ENCODE measurements around the gene WDR64. TPM values are rescaled to one million over a fixed set of nuclear protein-coding genes. Genes with fewer than 3 reads are reported as not detected.

The WDR64 gene
- total and polyA plus RNA-seq, 2 of the 4 experiments (the other 2 are of a cell fraction): not detected

- ChIA-PET CTCF (interaction anchor here (1.1 kb wide), 1 partner anchor 171 kb away, joined by 3 read pairs; no protein-coding TSS in a partner anchor), POLR2A (ENCODE audit: unreplicated experiment) (no interaction called here)
- TF ChIP-seq BHLHE40 (IDR thresholded peaks at IDR 0.05; ENCODE audit: low read depth, low read length) (no peak), ELK1 (IDR thresholded peaks at IDR 0.05; ENCODE audit: borderline replicate concordance, low read depth, low read length) (no peak), RCOR1 (IDR thresholded peaks at IDR 0.05; ENCODE audit: insufficient replicate concordance, low read length) (no peak), CTCF (conservative IDR thresholded peaks at IDR 0.05; ENCODE audit: low read depth, low read length) (no peak), CEBPB (IDR thresholded peaks at IDR 0.05; ENCODE audit: low read depth, low read length) (no peak), FOS (IDR thresholded peaks at IDR 0.05; ENCODE audit: low read depth, low read length) (no peak), SMC3 (IDR thresholded peaks at IDR 0.05; ENCODE audit: low read depth, low read length) (no peak), POLR2A (IDR thresholded peaks at IDR 0.05; ENCODE audit: low read depth, low read length) (no peak), MAZ (IDR thresholded peaks at IDR 0.05; ENCODE audit: borderline replicate concordance, low read depth, low read length) (no peak), USF2 (IDR thresholded peaks at IDR 0.05; ENCODE audit: low read depth, low read length) (no peak), RFX5 (IDR thresholded peaks at IDR 0.05; ENCODE audit: low read depth, low read length) (no peak), MXI1 (IDR thresholded peaks at IDR 0.05; ENCODE audit: borderline replicate concordance, low read depth, low read length) (no peak), CHD1 (IDR thresholded peaks at IDR 0.05; ENCODE audit: low read depth, low read length) (no peak), MAFK (IDR thresholded peaks at IDR 0.05; ENCODE audit: low read depth, low read length) (no peak), RAD21 (IDR thresholded peaks at IDR 0.05; ENCODE audit: low read length) (no peak), NFE2L2 (IDR thresholded peaks at IDR 0.05; ENCODE audit: low read depth, low read length) (no peak)
Measured at GRCh38 chr1:241782396-241782795, 130.3 kb downstream of the WDR64 start.

More at GRCh38 chr1:241782396-241782795, 130.3 kb downstream of the WDR64 start:
- Histone ChIP-seq H3K4ac (ENCODE audit: low read depth, low read length) (no peak overlapping the region), H3K79me1 (ENCODE audit: low read depth in 1 of 2, low read length in 2 of 2) (no peaks in the 10 kb centered on the region), H3K23ac (ENCODE audit: low read depth, low read length) (no peak overlapping the region), H3K36me3 (ENCODE audit: control insufficient read depth, insufficient read depth, low read length) (no peaks in the 10 kb centered on the region), H2BK120ac (ENCODE audit: low read depth, low read length) (no peak overlapping the region), H3K4me1 (ENCODE audit: control insufficient read depth, insufficient read depth, low read length) (no peaks in the 10 kb centered on the region), H3K27ac (ENCODE audit: insufficient read depth, low read length) (no peak overlapping the region), H3K4me2 (ENCODE audit: low read depth, low read length) (no peak overlapping the region), H3K56ac (ENCODE audit: extremely low read depth, insufficient read depth, low read length) (no peak overlapping the region), H3K14ac (replicated peaks; ENCODE audit: low read depth, low read length) (no peak overlapping the region), H3K18ac (ENCODE audit: low read depth, low read length) (no peak overlapping the region), H3K4me3 (ENCODE audit: insufficient read depth, low read depth, low read length) (no peak overlapping the region), H4K91ac (ENCODE audit: insufficient read depth, low read depth, low read length) (no peak overlapping the region), H4K5ac (ENCODE audit: low read depth, low read length) (no peak overlapping the region), H2BK15ac (ENCODE audit: low read depth, low read length) (no peak overlapping the region), H4K20me1 (ENCODE audit: insufficient read depth, low read length) (no peaks in the 10 kb centered on the region), H3K27me3 (ENCODE audit: control insufficient read depth, insufficient read depth, low read length) (no peaks in the 10 kb centered on the region; the same call in 1 of the 2 replicates), H4K8ac (ENCODE audit: low read depth in 2 of 2, low read length in 2 of 2) (no peak overlapping the region), H2AK9ac (replicated peaks; ENCODE audit: low read depth, low read length, poor library complexity) (no peak overlapping the region), H2BK5ac (ENCODE audit: low read depth, low read length, poor library complexity, severe bottlenecking) (no peak overlapping the region), H3K9me3 (ENCODE audit: control insufficient read depth, insufficient read depth, low read length) (no peaks in the 10 kb centered on the region), H2AK5ac (ENCODE audit: low read depth, low read length) (no peak overlapping the region), H2AFZ (replicated peaks; ENCODE audit: low read length, poor library complexity) (no peak overlapping the region), H3K9me1 (ENCODE audit: insufficient read depth, low read length) (no peaks in the 10 kb centered on the region), H2BK20ac (ENCODE audit: low read depth, low read length) (no peak overlapping the region), H3K9ac (ENCODE audit: low read depth, low read length) (no peak overlapping the region)
- intact Hi-C loops (cut with micrococcal nuclease): no loop called here
- BruUV-seq (replicated peaks): no TSS peak
- WGBS, 2 experiments (ENCODE audit: extremely low coverage in 2 of 2, insufficient read length in 1 of 2): no CpG with 5 or more reads among the region's 4 CpGs
- no peak for DNase-seq
- dilution Hi-C loops (cut with HindIII; ENCODE audit: low sequenced_read_pairs, unreplicated experiment): no loop called here
- no peak for ATAC-seq (ENCODE audit: low read depth)
- in situ Hi-C loops (cut with MboI; ENCODE audit: low sequenced_read_pairs): no loop called here
